H9 (cell line): Measurements from ENCODE around the gene RCSD1. TPM values are rescaled to one million over a fixed set of nuclear protein-coding genes. Genes with fewer than 3 reads are reported as not detected.

Experiments
- DNase-seq: peaks from one replicate; pipeline ENCODE4 v3.0.0-alpha.2; 2017
- H2AFZ ChIP-seq: one replicate; pipeline ENCODE4 v1.6.1; 2013; ENCODE audit warnings: mild to moderate bottlenecking, low read length, control low read depth, moderate library complexity
- H2AK5ac ChIP-seq: 2 replicates; pipeline ENCODE4 v1.6.1; 2013; ENCODE audit warnings: low read length, control low read depth, mixed read lengths; ENCODE audit not compliant: insufficient read length
- H2BK120ac ChIP-seq: one replicate; pipeline ENCODE4 v1.6.1; 2013; ENCODE audit warnings: low read depth, mild to moderate bottlenecking, low read length, control low read depth, inconsistent platforms; ENCODE audit not compliant: poor library complexity, severe bottlenecking
- H2BK12ac ChIP-seq: 2 replicates; pipeline ENCODE4 v1.6.1; 2013; ENCODE audit warnings: low read length, control low read depth, mixed read lengths, low read depth; ENCODE audit not compliant: insufficient read length
- H2BK15ac ChIP-seq: 2 replicates; pipeline ENCODE4 v1.6.1; 2013; ENCODE audit warnings: low read depth, low read length, control low read depth
- H2BK20ac ChIP-seq: one replicate; pipeline ENCODE4 v1.6.1; 2013; ENCODE audit warnings: low read depth, mild to moderate bottlenecking, low read length, control low read depth, inconsistent platforms; ENCODE audit not compliant: poor library complexity, severe bottlenecking
- H2BK5ac ChIP-seq: 2 replicates; pipeline ENCODE4 v1.6.1; 2013; ENCODE audit warnings: low read length, control low read depth, mixed read lengths; ENCODE audit not compliant: insufficient read length
- H3K14ac ChIP-seq: 2 replicates; pipeline ENCODE4 v1.6.1; 2013; ENCODE audit warnings: low read length, control low read depth; ENCODE audit not compliant: insufficient read depth
- H3K18ac ChIP-seq: 2 replicates; pipeline ENCODE4 v1.6.1; 2013; ENCODE audit warnings: low read depth, mild to moderate bottlenecking, mixed read lengths, low read length, control low read depth; ENCODE audit not compliant: insufficient read length
- H3K23ac ChIP-seq: 2 replicates; pipeline ENCODE4 v1.6.1; 2013; ENCODE audit warnings: low read length, control low read depth, mixed read lengths, low read depth; ENCODE audit not compliant: insufficient read length
- H3K23me2 ChIP-seq: 2 replicates; pipeline ENCODE4 v1.6.1; 2013; ENCODE audit warnings: low read depth, mild to moderate bottlenecking, mixed read lengths, low read length, control low read depth; ENCODE audit not compliant: insufficient read length, poor library complexity, severe bottlenecking
- H3K27ac ChIP-seq: 2 replicates; pipeline ENCODE4 v1.5.1; 2013; ENCODE audit warnings: low read length, control low read depth, mixed read lengths, low read depth; ENCODE audit not compliant: insufficient read length
- H3K27me3 ChIP-seq: 2 replicates; pipeline ENCODE4 v1.6.1; 2013; ENCODE audit warnings: low read length, control low read depth, inconsistent platforms; ENCODE audit not compliant: insufficient read depth
- H3K4ac ChIP-seq: 2 replicates; pipeline ENCODE4 v1.6.1; 2013; ENCODE audit warnings: low read depth, mild to moderate bottlenecking, control low read depth, inconsistent platforms, low read length, moderate library complexity
- H3K4me1 ChIP-seq: 2 replicates; pipeline ENCODE4 v1.6.1; 2013; ENCODE audit warnings: low read length, control low read depth, inconsistent platforms; ENCODE audit not compliant: insufficient read depth
- H3K4me2 ChIP-seq: 2 replicates; pipeline ENCODE4 v1.6.1; 2013; ENCODE audit warnings: low read length, control low read depth, mixed read lengths; ENCODE audit not compliant: insufficient read length, insufficient read depth
- H3K56ac ChIP-seq: 2 replicates; pipeline ENCODE4 v1.6.1; 2013; ENCODE audit warnings: low read depth, mild to moderate bottlenecking, mixed read lengths, low read length, control low read depth; ENCODE audit not compliant: insufficient read length
- H3K79me1 ChIP-seq: 2 replicates; pipeline ENCODE4 v1.6.1; 2013; ENCODE audit warnings: low read depth, mild to moderate bottlenecking, moderate library complexity, low read length, control low read depth, inconsistent platforms; ENCODE audit not compliant: insufficient read depth, poor library complexity, severe bottlenecking
- H3K79me2 ChIP-seq: 2 replicates; pipeline ENCODE4 v1.6.1; 2013; ENCODE audit warnings: low read length, control low read depth, inconsistent platforms; ENCODE audit not compliant: insufficient read depth
- H3K9ac ChIP-seq: 2 replicates; pipeline ENCODE4 v1.6.1; 2013; ENCODE audit warnings: low read length, control low read depth, mixed read lengths; ENCODE audit not compliant: insufficient read length; ENCODE audit errors: extremely low read depth
- H3K9me3 ChIP-seq: one replicate; pipeline ENCODE4 v1.6.1; 2013; ENCODE audit warnings: low read depth, low read length, inconsistent platforms; ENCODE audit not compliant: control insufficient read depth
- H3T11ph ChIP-seq: one replicate; pipeline ENCODE4 v1.6.1; 2013; ENCODE audit warnings: mild to moderate bottlenecking, low read length, control low read depth, inconsistent platforms
- H4K20me1 ChIP-seq: one replicate; pipeline ENCODE4 v1.6.1; 2013; ENCODE audit not compliant: control insufficient read depth, insufficient read length, insufficient read depth
- H4K5ac ChIP-seq: 2 replicates; pipeline ENCODE4 v1.6.1; 2013; ENCODE audit warnings: low read depth, mild to moderate bottlenecking, mixed read lengths, low read length, control low read depth; ENCODE audit not compliant: insufficient read length
- H4K8ac ChIP-seq: replicated peaks from 2 replicates; pipeline ENCODE4 v1.6.1; 2013; ENCODE audit warnings: low read length, control low read depth, mixed read lengths, low read depth; ENCODE audit not compliant: insufficient read length
- H4K91ac ChIP-seq: 2 replicates; pipeline ENCODE4 v1.6.1; 2013; ENCODE audit warnings: low read depth, mild to moderate bottlenecking, moderate library complexity, mixed read lengths, low read length, control low read depth; ENCODE audit not compliant: insufficient read length
- H3K27ac Mint-ChIP-seq, 3 experiments: 2 replicates in 2 of 3; 3 replicates in 1 of 3; pipeline ENCODE4 v1.8.0; 2020 to 2021; ENCODE audit warnings: mixed read lengths in 3 of 3, mild to moderate bottlenecking in 1 of 3, moderate library complexity in 1 of 3
- H3K27me3 Mint-ChIP-seq: 2 replicates; pipeline ENCODE4 v1.8.0; 2021; ENCODE audit warnings: low read depth, mild to moderate bottlenecking, moderate library complexity, mixed read lengths
- H3K36me3 Mint-ChIP-seq, 3 experiments: 2 replicates in 2 of 3; 3 replicates in 1 of 3; pipeline ENCODE4 v1.8.0; 2020 to 2021; ENCODE audit warnings: low read depth in 3 of 3, mixed read lengths in 3 of 3; ENCODE audit not compliant: insufficient read depth in 1 of 3
- H3K4me1 Mint-ChIP-seq, 2 experiments: 2 replicates each; pipeline ENCODE4 v1.8.0; 2020; ENCODE audit warnings: mixed read lengths in 2 of 2
- H3K4me3 Mint-ChIP-seq, 2 experiments: 2 replicates in 1 of 2; 3 replicates in 1 of 2; pipeline ENCODE4 v1.8.0; 2020 to 2021; ENCODE audit warnings: mild to moderate bottlenecking in 2 of 2, mixed read lengths in 2 of 2, moderate library complexity in 1 of 2
- H3K9me3 Mint-ChIP-seq, 2 experiments: 2 replicates in 1 of 2; 3 replicates in 1 of 2; pipeline ENCODE4 v1.8.0; 2020; ENCODE audit warnings: mild to moderate bottlenecking in 2 of 2, mixed read lengths in 2 of 2, moderate library complexity in 1 of 2
- WGBS: extraction: QIAGEN DNeasy Blood & Tissue Kit; methylation state at CpG from one replicate; pipeline ENCODE4 v1.1.7; 2013; ENCODE audit warnings: missing lambda C conversion rate, low lambda C conversion rate, mixed read lengths; ENCODE audit not compliant: insufficient read length; ENCODE audit errors: extremely low coverage; 5-methylcytosine and 5-hydroxymethylcytosine counted together
- total RNA-seq: library from RNA; stranded (reverse); gene quantifications from 2 replicates; pipeline ENCODE4 v1.2.1, GENCODE V29; 2021
- TF ChIP-seq, protein P1 (sequence below): fragments of 200-600 bp; sonication (generic); conservative IDR thresholded peaks from 3 replicates; pipeline ENCODE4 v1.8.0; 2021; ENCODE audit warnings: antibody characterized with exemption, mild to moderate bottlenecking

RCSD1 gene
- total RNA-seq, 1 experiment from 2014 or later, result 0.13 TPM

GRCh38 chr1:167669209-167670124 is 39.4 kb downstream of the RCSD1 start:
- Histone ChIP-seq H4K5ac (no peak overlapping the region), H3K9ac (no peak overlapping the region), H3K56ac (no peak overlapping the region), H3K27ac (no peak overlapping the region), H3K9me3 (no peaks in the 10 kb centered on the region), H3K79me2 (no peaks in the 10 kb centered on the region), H3K4me1 (no peaks in the 10 kb centered on the region), H2AK5ac (no peak overlapping the region), H3K23me2 (no peaks in the 10 kb centered on the region), H2BK20ac (no peak overlapping the region), H3K4ac (no peak overlapping the region), H2AFZ (no peak overlapping the region), H3K23ac (no peak overlapping the region), H2BK120ac (no peak overlapping the region), H2BK12ac (no peak overlapping the region), H3K4me2 (no peak overlapping the region), H3K18ac (no peak overlapping the region), H4K91ac (no peak overlapping the region), H3K27me3 (no peaks in the 10 kb centered on the region), H3K14ac (no peak overlapping the region), H4K8ac (no peak overlapping the region), H4K20me1 (no peaks in the 10 kb centered on the region), H2BK5ac (no peak overlapping the region), H2BK15ac (no peak overlapping the region), H3K79me1 (no peaks in the 10 kb centered on the region), H3T11ph (no peak overlapping the region)
- Mint-ChIP-seq H3K9me3 (no peaks in the 10 kb centered on the region), H3K36me3 (no peaks in the 10 kb centered on the region), H3K27ac (no peak overlapping the region), H3K27me3 (peaks cover 4% of the 10 kb centered on the region), H3K4me3 (no peak overlapping the region), H3K4me1 (peaks cover 13% of the 10 kb centered on the region in 2 experiments)
- DNase-seq, result no peak
- TF ChIP-seq, protein P1, sequence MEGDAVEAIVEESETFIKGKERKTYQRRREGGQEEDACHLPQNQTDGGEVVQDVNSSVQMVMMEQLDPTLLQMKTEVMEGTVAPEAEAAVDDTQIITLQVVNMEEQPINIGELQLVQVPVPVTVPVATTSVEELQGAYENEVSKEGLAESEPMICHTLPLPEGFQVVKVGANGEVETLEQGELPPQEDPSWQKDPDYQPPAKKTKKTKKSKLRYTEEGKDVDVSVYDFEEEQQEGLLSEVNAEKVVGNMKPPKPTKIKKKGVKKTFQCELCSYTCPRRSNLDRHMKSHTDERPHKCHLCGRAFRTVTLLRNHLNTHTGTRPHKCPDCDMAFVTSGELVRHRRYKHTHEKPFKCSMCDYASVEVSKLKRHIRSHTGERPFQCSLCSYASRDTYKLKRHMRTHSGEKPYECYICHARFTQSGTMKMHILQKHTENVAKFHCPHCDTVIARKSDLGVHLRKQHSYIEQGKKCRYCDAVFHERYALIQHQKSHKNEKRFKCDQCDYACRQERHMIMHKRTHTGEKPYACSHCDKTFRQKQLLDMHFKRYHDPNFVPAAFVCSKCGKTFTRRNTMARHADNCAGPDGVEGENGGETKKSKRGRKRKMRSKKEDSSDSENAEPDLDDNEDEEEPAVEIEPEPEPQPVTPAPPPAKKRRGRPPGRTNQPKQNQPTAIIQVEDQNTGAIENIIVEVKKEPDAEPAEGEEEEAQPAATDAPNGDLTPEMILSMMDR, result no peak
- no CpG with 5 or more reads among the region's 6 CpGs for WGBS
